ENCODE measurements around the gene PXDN. TPM values are rescaled to one million over a fixed set of nuclear protein-coding genes. Genes with fewer than 3 reads are reported as not detected.
A peak's percentile ranks its signal among the peaks of the same experiment; 100 is the strongest.

PXDN gene
- total RNA-seq, 1 experiment from 2014 or later = 146 TPM

- no peak for TF ChIP-seq STAT6 (CRISPR knock-in tag; conservative IDR thresholded peaks at IDR 0.05; ENCODE audit: low read depth)
Measured at GRCh38 chr2:1644427-1644826, 99.9 kb downstream of the PXDN start (continued).

GRCh38 chr2:1642993-1643619, 101.2 kb downstream of the PXDN start:
- H3K4me3 Mint-ChIP-seq = no peak overlapping the region
- ATAC-seq = no peak
- POLR2A ChIA-PET = interaction anchor here (2.7 kb wide), 1 partner anchor 17 kb away, joined by 11 read pairs; no protein-coding TSS in a partner anchor
- CTCF ChIA-PET = interaction anchor here (1.6 kb wide), 1 partner anchor 18 kb away, joined by 4 read pairs; no protein-coding TSS in a partner anchor
- H3K36me3 Mint-ChIP-seq = peaks cover 43% of the 10 kb centered on the region
- H3K27me3 Mint-ChIP-seq (ENCODE audit: low read depth) = no peaks in the 10 kb centered on the region
- no peaks in the 10 kb centered on the region for H3K9me3 Mint-ChIP-seq
- peak overlapping the region; percentile 87 for H3K27ac Mint-ChIP-seq
- TF ChIP-seq ATF1 (CRISPR knock-in tag; IDR thresholded peaks at IDR 0.05) (no peak), PRRX2 (CRISPR knock-in tag; IDR thresholded peaks at IDR 0.05) (no peak), CREM (CRISPR knock-in tag; IDR thresholded peaks at IDR 0.05) (no peak), GRHL2 (CRISPR knock-in tag; IDR thresholded peaks at IDR 0.05; ENCODE audit: insufficient replicate concordance, severe bottlenecking) (no peak), AR (CRISPR knock-in tag; IDR thresholded peaks at IDR 0.05) (no peak), PRDM15 (CRISPR knock-in tag; IDR thresholded peaks at IDR 0.05) (no peak), ESRRA (CRISPR knock-in tag; IDR thresholded peaks at IDR 0.05; ENCODE audit: borderline replicate concordance) (no peak)
- no peak for DNase-seq (ENCODE audit: low spot score)
- H3K4me1 Mint-ChIP-seq = peaks cover 26% of the 10 kb centered on the region

GRCh38 chr2:1642066-1642861, 102.1 kb downstream of the PXDN start:
- Mint-ChIP-seq H3K36me3 (peaks cover 36% of the 10 kb centered on the region), H3K27me3 (ENCODE audit: low read depth) (no peaks in the 10 kb centered on the region), H3K9me3 (no peaks in the 10 kb centered on the region), H3K4me3 (no peak overlapping the region), H3K27ac (peak overlapping the region; percentile 87), H3K4me1 (peaks cover 26% of the 10 kb centered on the region)
- ATAC-seq = no peak
- no peak for DNase-seq (ENCODE audit: low spot score)
- POLR2A ChIA-PET = interaction anchor here (0.9 to 2.7 kb wide), 2 partner anchors 17 to 50 kb away, joined by 3 to 11 read pairs; no protein-coding TSS in a partner anchor
- CTCF ChIA-PET = interaction anchor here (0.8 to 1.6 kb wide), 4 partner anchors 17 to 128 kb away, joined by 3 to 5 read pairs (median 4); no protein-coding TSS in a partner anchor
- TF ChIP-seq ZNF423 (CRISPR knock-in tag; IDR thresholded peaks at IDR 0.05) (0 out of 2 replicates have a peak, but pooled peaks have one; percentile 56), ZNF396 (CRISPR knock-in tag; IDR thresholded peaks at IDR 0.05; ENCODE audit: borderline replicate concordance) (no peak)
